Islet of Langerhans (tissue), 1 donor: ENCODE data around the gene IGF1.

Experiments
- FAIRE-seq: peaks from one replicate; lab custom pipeline; 2011; peaks lifted over from hg19 to GRCh38; lab: Jason Lieb, UNC

Gene IGF1

GRCh38 chr12:102496591-102496990 lies 16.2 kb upstream of the IGF1 start:
- FAIRE-seq, result no peak

DNA sequence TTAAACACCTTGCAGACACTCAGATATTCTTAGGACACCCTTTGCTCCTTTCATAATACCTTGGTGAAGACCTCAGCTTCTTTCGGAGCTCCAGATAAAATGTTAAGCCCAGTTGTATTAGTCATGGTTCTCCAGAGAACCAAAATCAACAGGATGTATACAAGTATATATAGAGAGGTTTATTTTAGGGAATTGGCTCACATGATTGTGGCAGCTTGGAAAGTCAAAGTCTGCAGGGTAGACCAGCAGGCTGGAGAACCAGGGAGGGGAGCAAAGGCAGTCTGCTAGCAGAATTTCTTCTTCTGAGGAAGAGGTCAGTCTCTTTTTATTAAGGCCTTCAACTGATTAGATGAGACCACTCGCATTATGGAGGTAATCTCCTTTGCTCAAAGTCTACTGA lies 6.9 kb upstream of the IGF1 start:
- no peak for FAIRE-seq

DNA sequence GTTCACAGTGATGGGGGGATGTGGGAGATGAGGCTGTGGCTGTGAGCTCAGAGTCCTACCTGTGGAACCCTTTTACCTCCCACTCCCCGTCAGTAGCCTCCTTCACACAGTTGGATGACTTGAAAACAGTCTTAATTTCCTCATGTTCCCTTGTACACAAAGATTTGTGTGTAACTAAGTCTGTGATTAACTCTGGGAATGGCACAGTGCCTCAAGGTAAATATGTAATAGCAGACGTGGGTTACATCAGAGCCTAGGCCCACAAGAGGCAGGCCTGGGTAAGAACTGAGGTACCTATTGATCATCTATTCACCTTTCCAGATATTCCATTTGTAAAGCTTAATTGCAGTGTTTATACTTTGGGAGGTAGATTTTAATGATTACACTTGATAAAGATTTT lies 5.8 kb upstream of the IGF1 start:
- no peak for FAIRE-seq

DNA sequence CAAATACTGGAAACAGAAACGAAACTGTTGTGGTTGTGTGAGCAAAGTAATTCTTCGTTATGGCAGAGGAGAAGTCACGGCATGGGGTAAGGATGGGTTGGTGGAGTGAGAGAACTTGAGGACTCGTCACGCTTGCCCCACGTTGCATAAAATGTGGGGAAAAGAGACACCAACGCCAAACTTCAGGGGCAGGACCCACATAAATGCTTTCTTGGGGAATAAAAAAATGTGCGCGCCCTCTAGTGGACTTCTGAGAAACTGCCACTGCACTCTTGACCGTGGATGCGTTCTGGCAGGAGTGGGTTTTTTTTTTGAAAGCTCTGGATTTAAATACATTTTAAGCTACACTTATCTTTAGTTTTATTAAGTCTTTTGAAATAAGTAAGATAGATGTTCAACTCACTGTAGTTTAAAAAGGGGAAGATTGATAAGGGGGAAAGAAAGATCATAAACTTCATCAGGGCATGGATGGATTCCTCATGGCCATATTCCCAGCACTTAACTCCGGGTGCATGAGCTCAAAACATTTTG lies 4.1 kb upstream of the IGF1 start:
- no peak for FAIRE-seq

- FAIRE-seq, result no peak
Observed at GRCh38 chr12:102484017-102484416, 3.7 kb upstream of the IGF1 start.

DNA sequence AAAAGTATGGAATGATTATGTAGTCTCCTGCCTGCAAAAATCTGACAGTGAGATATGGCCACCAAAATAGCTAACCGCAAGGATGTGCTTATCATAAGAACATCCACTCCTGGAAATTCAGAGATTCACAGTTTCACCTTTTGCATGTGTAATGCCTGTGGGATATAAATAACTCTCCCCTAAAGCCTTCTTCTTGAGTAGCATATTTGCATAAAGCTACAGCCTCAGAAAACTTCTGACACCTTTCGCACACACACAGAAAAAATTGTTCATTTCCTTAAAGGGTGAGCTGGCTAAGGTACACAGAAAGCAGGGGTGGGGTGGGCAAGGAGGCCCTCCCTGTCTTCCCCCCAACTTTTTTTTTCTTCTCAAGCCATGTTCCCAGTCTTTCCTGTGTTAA lies 3.1 kb upstream of the IGF1 start:
- no peak for FAIRE-seq

DNA sequence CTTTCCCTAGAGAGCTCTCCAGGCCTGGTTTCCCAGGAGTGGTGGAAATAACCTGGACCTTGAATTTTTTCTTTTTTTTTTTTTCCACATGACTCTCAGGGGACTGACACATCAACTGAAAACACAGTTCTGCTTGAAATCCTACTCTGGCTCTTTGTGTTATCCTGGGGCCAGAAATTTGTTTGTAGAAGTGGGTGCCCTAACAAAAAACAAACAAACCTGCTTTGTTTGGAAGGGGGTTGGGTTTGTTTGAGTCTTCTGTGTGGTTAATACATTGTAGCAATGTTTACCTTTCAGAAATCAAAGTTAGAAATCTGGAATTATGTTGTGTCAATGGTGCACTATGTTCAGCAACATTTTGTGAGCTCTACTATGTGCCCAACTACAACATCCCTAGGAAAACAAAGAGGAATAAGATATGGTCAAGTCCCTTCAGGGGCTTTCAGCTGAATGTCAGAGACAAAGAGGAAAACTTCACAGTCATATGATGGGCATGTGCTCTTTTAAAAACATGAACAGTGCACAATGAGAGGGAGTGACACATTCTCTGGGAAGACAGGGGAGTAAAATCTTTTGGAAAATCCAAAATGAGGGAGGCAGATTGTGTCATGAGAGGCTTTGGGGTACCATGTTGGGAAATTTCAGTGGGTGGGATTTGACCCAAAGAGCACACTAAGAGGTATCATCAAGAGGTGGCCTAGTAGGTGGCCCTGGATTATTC lies 1.5 kb upstream of the IGF1 start:
- FAIRE-seq, result no peak

- FAIRE-seq, result no peak
Observed at GRCh38 chr12:102479939-102480338, 424 bp downstream of the IGF1 start.

DNA sequence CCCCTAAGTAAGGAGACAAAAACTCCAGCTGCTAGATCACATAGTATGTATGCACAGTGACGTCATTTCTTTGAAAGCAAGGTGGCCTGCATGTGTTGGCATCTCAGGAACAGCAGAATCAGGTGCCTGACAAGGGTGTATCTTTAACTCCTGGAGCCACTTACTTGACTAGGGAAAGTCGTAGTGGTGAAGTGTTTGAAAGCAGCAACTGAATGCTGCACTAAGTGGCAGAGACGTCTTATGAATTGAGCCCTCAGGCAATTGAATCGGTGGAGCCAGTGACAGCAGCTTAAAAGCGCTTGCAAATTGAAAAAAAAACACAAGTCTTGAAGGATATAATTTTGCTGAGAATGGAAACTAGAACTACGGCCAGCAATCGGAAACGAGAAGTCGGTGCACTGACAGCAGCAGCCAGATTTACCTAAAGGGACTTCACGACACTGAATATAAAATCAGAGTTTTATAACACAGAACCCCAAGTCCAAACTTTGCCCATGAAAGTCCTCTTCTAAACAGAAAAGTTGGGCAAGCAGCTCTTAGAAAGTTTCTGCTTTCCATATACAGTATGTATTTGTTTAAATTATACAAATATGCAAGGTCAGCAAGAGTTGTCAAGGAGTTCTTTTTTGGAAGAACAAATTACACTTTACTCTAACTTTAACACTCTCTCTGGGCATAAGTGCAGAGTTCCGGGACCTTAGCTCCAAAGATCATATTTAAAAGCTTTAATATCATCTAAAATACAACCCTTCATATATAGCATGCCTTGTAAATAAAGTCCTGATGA lies 1.1 kb downstream of the IGF1 start:
- no peak for FAIRE-seq

- no peak for FAIRE-seq
Observed at GRCh38 chr12:102478405-102479098, 1.8 kb downstream of the IGF1 start.

GRCh38 chr12:102475355-102475754 lies 5.0 kb downstream of the IGF1 start:
- FAIRE-seq, result no peak

DNA sequence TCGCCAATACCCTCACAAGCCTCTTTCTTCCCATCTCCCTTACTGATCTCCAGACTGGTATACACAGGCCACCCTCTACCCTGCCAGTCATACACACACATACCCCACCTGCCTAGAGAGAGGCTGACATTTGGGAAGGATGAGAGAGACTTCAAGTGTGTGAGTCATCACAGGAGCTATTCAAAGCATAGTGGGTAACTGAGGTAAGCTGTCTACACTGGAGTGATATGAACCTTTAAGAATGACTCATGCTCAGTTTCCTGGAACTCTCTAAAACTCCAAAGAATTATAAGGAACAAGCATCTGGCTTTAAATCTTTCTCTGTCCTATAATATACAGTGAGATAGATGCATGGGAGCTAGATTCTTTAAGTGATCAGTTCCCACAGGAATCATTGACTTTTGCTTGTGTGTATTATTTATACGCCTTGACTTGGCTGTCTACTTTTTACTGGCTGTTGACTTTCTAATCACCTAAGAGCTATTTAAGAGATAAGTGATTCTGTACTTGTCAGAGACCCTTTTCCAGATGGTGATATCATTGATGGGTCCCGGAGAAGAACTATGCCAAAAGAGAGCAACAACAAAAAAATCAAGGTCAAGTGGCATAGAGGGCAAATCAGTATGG lies 5.8 kb downstream of the IGF1 start:
- no peak for FAIRE-seq

DNA sequence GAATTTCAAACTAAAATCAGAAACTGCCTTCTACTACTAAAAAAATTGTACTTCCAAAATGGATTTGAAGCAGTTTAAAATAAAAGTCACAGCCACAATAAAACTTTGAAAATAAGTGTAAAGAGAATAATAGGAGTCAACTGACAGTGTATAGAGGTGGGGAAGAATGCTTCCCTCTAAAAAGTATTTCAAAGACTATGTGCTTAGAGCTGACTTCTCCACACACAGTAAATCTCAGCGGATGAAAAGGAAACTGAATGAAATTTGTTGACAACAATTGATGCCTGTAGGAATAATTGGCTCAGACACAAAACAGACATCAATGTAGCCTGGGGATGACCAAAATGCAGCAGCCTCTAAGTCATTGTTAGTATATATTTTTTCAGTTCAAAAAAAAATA lies 7.9 kb downstream of the IGF1 start:
- no peak for FAIRE-seq

GRCh38 chr12:102471556-102471955 lies 8.8 kb downstream of the IGF1 start:
- FAIRE-seq, result no peak

DNA sequence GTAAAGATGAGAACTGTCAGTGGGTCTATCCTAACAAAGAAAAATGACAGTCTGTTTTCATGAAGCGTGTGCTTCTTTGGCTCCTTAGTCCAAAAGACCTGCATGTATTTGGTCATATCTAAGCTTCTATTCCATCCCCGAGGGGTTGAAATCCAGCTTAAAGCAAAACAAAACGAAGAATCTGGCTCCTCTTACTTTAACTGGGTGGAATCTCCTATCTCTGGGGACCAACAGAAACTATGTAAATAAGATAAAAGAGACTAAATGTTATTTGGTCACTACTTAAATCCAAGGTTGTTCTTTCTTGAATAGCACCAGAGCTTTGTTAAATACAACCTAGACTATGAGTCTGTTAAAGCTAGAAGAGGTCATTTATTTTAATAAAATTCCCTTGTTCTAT lies 9.4 kb downstream of the IGF1 start:
- FAIRE-seq, result no peak

DNA sequence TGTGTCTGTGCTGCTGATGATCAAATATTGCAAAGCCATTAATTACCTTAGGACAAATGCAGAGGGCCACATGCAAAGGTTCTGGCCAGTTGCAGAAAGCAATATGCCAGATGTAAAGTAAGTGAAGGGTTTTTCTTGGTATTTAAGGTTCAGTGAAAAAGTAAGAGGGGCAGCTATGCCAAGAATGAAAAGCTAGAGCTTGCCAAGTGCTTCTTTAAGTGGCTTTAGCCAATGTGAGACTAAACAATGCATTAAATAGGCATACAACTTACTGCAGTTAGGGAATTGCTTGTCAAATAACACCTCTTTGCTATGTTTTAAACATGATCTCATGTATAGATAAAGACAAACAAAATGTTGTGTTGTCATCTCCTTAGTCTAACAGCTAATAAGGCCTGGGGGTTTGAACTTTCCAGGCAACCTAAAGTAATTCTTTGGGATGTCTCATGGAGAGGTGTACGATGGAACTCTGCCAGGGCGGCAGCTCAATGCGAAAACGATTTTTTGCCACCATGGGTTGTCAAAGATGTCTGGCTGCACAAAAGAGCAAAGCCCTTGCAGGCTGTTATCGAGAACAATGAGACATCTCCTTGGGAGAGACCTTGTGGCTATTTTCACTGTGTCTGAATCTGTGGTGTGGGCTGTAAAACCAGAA lies 12.0 kb downstream of the IGF1 start:
- no peak for FAIRE-seq

- no peak for FAIRE-seq
Observed at GRCh38 chr12:102465762-102466560, 14.4 kb downstream of the IGF1 start.

GRCh38 chr12:102463659-102464249 lies 16.6 kb downstream of the IGF1 start:
- no peak for FAIRE-seq

GRCh38 chr12:102462795-102463465 lies 17.4 kb downstream of the IGF1 start:
- no peak for FAIRE-seq

GRCh38 chr12:102462386-102462785 lies 18.0 kb downstream of the IGF1 start:
- no peak for FAIRE-seq
